Stimulated activated CD8-positive, alpha-beta memory T cell treated with anti-CD3 and anti-CD28 coated beads, Interleukin-12 subunit alpha, Interleukin-12 subunit beta, amount 100 ng/mL, for 4 hours (primary cell): Measurements from ENCODE around the gene FRY.

Experiments used
- DNase-seq: peaks from one replicate; pipeline ENCODE4 v3.0.0-alpha.2; 2020; ENCODE audit warnings: low read depth

FRY gene

GRCh38 chr13:32175943-32176342 is 144.4 kb downstream of the FRY start:
- DNase-seq: no peak

GRCh38 chr13:32176696-32177095 is 145.1 kb downstream of the FRY start:
- DNase-seq: no peak

DNA sequence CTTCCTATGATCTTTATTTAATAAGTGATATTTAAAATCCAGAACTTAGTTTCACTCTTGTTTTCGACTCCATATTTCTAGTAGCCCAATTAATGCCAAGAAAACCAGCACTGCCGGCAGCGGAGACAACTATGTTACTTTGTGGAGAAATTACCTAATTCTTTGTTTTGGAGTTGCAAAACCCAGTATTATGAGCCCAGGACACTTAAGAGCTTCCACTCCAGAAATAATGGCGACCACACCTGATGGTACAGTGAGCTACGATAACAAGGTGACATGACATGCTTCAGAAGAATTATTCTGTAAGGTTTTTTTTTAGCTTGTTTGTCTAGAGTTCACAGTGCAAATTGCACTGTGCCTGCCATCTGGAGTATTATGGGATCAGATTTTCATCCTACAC is 147.2 kb downstream of the FRY start:
- DNase-seq: no peak

GRCh38 chr13:32179708-32180107 is 148.1 kb downstream of the FRY start:
- no peak for DNase-seq

DNA sequence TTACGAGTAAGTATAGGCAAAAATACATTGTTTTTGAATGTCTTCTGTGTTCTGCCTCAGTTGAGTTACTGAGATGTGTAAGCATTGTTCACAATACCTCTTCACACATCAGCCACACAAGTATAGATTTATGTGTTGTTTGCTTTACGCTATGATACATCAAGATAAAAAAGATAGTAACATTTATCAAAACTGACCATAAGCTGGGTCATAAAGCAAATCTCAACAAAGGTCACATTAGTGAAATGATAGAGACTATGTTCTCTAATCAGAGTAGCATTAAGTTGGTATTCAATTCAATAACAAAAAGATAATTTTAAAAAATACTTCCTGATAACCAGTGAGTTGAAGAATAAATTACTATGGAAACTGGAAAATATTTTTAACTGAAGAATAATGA is 156.1 kb downstream of the FRY start:
- no peak for DNase-seq

GRCh38 chr13:32191452-32191998 is 160.0 kb downstream of the FRY start:
- DNase-seq: no peak

DNA sequence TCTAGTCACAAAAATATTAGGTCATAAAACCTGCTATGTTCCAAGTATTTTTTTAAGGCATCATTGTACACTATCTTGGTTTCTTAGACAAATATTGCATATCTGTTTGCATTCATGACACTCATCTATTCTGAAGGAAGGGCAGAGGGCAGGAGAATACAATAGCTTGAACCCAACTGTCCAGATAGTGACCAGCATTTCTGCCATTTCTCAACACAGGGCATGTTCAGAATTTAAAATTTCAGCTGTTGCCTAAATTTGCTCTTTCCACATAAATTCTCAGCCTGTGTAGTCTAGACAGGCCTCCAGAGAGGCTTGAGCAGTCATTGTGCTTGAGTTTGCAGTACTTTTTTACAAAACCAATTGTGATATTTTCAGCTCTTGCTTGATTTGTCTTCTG is 164.1 kb downstream of the FRY start:
- DNase-seq: no peak

GRCh38 chr13:32199168-32199567 is 167.6 kb downstream of the FRY start:
- no peak for DNase-seq

GRCh38 chr13:32200741-32201140 is 169.2 kb downstream of the FRY start:
- no peak for DNase-seq

DNA sequence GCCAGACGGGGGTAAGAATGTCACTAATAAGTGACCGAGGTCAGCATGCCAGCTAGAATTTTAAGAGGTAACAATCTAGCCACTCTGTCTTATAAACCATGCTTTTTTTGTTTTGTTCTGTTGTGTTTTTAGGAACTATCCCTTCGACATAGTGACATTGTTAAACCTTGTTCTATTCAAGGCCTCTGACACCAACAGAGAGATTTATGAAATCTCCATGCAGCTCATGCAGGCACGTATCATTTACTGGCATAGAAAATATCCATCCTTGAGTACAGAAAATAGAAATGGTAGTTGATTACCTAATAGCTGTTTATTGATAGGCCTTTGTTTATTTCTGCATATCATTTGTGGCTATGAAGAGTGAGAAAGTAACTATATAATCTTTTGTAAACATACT is 170.2 kb downstream of the FRY start:
- DNase-seq: no peak

DNA sequence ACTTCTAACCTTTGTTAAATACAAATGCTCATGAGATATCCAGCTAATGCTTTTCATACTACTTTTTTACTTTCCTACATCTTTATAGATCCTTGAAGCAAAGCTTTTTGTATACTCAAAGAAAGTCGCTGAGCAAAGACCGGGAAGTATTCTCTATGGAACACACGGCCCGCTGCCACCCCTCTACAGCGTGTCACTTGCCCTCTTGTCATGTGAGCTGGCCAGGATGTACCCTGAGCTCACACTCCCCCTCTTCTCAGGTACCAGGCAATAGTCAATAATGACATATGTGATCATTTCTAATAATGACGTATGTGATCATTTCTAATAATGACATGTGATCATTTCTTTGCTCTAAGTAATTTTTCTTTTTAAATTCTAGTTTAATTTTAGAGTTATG is 170.7 kb downstream of the FRY start:
- DNase-seq: no peak

DNA sequence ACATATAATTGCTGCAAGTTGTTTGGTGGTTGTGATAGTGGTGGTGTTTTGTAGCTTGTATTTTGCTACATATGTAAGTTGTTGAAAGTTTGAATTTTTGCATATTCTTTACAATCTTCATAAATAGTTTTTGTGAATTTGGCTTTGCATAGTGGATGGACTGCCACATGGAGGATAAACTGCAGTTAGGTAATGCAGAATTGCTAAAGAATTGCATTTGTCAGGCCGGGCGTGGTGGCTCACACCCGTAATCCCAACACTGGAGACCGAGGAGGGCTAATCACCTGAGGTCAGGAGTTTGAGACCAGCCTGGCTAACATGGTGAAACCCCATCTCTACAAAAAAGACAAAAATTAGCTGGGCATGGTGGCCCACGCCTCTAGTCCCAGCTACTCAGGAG is 171.6 kb downstream of the FRY start:
- DNase-seq: no peak

DNA sequence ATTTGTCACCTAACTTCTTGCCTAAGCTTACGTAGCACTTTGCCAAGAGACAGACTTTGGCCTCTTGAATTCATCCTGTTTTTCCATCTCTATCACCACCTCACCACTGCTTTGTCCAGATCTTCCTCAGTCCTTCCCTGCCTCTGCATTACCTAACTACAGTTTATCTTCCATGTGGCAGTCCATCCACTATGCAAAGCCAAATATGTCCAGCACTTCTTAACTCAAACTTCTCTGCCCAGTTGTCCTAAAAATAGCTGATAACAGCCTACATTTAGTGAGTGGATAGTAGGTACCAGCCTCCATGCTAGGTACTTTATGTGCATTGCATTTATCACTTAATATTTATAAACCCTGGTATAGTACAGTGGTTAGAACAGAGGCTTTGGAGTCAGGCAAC is 172.2 kb downstream of the FRY start:
- DNase-seq: no peak

DNA sequence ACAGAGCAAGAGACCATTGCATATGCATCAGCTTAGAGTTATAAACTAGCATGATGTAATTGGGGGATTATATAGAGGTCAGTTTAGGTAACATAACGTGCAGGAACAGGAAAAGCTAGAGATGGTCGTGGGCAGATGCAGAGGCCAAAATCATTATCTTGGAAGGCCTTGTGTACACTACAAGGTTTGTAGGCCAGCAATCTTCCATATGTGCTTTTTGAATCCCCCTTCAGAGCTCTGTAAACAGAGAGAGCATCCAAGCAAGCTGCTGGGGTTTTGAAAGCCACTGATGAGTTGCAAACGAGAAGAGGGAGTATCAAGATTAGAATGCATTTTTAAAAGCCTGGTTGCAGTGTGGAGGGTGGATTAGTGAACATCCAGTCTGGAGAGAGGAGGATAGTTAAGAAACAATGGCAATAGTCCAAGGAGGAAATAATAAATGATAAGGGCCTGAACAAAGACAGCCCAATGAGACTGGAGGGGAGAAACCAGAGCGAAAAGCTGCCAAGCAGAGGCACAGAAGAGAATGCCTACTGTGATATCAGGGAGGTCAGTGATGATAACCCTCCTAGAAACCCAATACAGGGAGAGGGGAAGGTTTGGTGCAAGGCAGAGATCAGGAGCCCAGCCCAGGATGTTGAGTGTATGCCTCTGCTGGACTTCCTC is 174.0 kb downstream of the FRY start:
- DNase-seq: no peak

- DNase-seq: no peak
Measured at GRCh38 chr13:32206097-32206740, 174.6 kb downstream of the FRY start.

- no peak for DNase-seq
Measured at GRCh38 chr13:32208860-32209259, 177.3 kb downstream of the FRY start.

- DNase-seq: no peak
Measured at GRCh38 chr13:32209652-32210051, 178.1 kb downstream of the FRY start.

DNA sequence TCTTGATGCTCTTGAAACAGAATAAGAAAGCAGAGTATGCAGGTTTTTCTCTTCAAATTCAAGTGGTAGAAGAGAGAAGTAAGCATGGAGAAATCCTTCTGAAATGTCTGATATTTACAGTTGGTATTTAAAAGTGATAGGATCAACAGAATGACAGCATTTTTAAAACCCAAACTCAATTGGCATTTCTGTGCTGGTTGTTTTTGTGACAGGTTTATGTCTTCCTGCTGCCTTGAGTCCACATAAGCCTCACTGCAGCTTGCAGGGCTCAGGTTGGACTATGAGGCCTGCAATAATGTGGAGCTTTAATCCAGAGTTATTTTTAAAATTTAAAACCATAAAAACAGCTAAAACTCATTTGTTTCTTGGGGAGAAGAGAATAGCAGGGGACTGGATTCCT is 178.5 kb downstream of the FRY start:
- no peak for DNase-seq

- DNase-seq: no peak
Measured at GRCh38 chr13:32211813-32212212, 180.2 kb downstream of the FRY start.

DNA sequence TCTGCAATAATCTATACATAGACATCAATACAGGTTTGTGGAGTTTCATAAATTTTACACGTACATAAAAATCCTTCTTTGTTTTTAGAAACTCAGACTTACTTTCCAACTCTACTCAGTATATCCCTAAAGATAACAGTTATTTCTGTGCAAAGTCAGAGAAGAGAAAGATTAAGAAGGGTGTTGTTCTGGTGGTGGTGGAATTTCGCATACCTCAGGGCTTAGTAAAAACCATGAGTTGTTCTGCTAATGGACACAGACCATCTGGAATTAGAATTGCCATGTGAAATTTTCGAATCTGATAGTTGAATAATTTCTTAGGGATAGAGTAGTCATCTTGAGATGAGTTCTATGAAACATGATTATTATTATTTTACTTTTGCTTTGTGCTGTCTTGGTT is 180.8 kb downstream of the FRY start:
- DNase-seq: no peak

DNA sequence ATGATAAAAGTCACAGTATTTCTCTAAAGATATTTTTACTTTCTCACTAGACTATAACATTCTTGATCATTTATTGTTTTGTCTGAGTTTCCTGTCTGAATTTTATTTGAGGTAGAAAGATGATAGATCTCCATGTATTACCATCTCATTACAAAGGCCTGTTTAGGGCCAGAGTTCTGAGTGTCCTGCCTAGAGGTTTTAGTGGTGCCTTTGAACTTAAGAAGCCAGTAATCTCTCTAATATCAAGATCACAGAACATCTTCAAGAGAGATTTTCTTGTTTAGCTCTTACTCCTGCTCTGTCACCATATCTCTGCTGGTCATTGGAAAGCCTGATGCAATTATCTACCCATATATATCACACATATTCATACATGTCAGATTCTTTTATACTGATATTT is 182.1 kb downstream of the FRY start:
- no peak for DNase-seq

- no peak for DNase-seq
Measured at GRCh38 chr13:32214071-32214470, 182.5 kb downstream of the FRY start.

DNA sequence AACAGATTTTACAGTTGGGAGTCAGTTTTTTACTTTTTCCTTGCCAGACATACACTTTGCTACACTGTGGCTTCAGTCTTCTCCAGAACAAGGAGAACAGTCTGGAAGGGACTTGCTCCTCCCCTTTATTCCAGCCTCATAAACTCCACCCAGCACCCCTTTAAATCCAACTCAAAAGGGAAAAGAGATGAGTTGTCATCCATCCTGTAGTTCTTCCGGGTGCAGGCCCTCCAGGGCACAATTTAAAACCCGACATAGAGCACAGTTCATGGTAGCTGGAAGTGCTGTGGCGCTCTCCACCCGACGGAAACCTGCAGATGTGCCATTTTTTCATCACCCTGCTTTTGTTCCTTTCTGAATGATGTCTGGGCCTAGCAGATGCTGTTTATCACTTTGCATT is 184.7 kb downstream of the FRY start:
- no peak for DNase-seq
